ENCODE results near the gene RTBDN.
"Not testable (repeated sequence)": the region's sequence is repeated elsewhere in the genome, so short reads cannot be mapped to it uniquely, and the experiment has no call there.

RTBDN gene

DNA sequence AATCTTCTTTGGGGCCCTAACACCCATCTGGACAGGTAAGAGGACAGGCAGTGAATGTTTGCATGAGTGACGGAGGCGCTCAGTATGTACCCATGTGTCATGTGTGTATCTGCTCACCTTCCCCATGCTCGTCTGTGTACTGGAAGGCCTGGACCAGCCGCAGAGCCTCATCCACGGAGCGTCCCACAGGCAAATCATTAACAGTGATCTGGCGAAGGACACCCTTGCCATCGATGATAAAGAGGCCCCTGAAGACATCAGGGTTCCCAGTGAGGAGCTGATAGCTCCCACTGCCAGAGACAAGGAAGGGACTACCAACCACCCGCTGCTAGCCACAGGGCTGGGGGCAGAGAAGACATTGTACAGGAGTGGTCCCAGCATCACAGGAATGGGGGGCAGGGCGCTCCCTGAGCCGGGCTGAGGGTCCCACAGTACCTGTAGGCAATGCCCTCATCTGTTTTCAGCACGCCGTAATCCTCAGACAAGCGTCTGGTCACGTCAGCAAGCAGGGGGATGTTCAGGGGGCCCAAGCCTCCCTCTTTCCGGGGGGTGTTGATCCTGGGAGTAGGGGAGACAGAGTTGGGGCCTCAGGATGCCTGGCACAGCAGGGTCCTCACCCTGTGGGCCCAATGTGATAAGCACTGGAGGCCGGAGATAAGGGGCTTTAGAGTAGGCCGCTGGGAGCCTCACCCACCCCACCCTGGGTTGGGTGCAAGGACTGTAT lies 34.5 kb downstream of the RTBDN start:
- TF ChIP-seq, protein P1, sequence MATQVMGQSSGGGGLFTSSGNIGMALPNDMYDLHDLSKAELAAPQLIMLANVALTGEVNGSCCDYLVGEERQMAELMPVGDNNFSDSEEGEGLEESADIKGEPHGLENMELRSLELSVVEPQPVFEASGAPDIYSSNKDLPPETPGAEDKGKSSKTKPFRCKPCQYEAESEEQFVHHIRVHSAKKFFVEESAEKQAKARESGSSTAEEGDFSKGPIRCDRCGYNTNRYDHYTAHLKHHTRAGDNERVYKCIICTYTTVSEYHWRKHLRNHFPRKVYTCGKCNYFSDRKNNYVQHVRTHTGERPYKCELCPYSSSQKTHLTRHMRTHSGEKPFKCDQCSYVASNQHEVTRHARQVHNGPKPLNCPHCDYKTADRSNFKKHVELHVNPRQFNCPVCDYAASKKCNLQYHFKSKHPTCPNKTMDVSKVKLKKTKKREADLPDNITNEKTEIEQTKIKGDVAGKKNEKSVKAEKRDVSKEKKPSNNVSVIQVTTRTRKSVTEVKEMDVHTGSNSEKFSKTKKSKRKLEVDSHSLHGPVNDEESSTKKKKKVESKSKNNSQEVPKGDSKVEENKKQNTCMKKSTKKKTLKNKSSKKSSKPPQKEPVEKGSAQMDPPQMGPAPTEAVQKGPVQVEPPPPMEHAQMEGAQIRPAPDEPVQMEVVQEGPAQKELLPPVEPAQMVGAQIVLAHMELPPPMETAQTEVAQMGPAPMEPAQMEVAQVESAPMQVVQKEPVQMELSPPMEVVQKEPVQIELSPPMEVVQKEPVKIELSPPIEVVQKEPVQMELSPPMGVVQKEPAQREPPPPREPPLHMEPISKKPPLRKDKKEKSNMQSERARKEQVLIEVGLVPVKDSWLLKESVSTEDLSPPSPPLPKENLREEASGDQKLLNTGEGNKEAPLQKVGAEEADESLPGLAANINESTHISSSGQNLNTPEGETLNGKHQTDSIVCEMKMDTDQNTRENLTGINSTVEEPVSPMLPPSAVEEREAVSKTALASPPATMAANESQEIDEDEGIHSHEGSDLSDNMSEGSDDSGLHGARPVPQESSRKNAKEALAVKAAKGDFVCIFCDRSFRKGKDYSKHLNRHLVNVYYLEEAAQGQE (IDR thresholded peaks at IDR 0.05; ENCODE audit: insufficient replicate concordance, low read depth) = no peak
- TF ChIP-seq POLR2AphosphoS5 (IDR thresholded peaks at IDR 0.05; ENCODE audit: low read depth) = no peak
- no peak for TF ChIP-seq CTCF (IDR thresholded peaks at IDR 0.05; ENCODE audit: insufficient read depth, low read length)
- no peak for TF ChIP-seq SPI1 (IDR thresholded peaks at IDR 0.05; ENCODE audit: borderline replicate concordance, low read depth)
- no peak for TF ChIP-seq GABPA (IDR thresholded peaks at IDR 0.05; ENCODE audit: low read depth)
- DNase-seq (ENCODE audit: low read depth in 1 of 2, low spot score in 1 of 2) = no peak
- Histone ChIP-seq H3K4me3 (replicated peaks; ENCODE audit: insufficient read depth, low read length) (no peak overlapping the region), H3K27ac (replicated peaks) (no peak overlapping the region), H3K27me3 (ENCODE audit: insufficient read depth, poor library complexity, severe bottlenecking) (peaks cover 6% of the 10 kb centered on the region)

DNA sequence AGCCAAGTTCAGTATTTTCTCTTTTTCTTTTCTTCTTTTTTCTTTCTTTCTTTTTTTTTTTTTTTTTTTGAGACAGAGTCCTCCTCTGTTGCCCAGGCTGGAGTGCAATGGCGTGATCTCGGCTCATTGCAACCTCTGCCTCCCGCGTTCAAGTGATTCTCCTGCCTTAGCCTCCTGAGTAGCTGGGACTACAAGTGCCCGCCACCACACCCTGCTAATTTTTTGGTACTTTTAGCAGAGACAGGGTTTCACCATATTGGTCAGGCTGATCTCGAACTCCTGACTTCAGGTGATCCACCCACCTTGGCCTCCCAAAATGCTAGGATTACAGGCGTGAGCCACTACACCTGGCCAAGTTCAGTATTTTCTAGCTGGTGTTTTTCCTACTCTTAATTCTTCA lies 36.8 kb downstream of the RTBDN start:
- H3K27ac ChIP-seq (replicated peaks); H3K27me3 ChIP-seq (ENCODE audit: insufficient read depth, poor library complexity, severe bottlenecking); DNase-seq (ENCODE audit: low read depth in 1 of 2, low spot score in 1 of 2); H3K4me3 ChIP-seq (replicated peaks; ENCODE audit: insufficient read depth, low read length): not testable (repeated sequence)

GRCh38 chr19:12797141-12797587 lies 37.2 kb downstream of the RTBDN start:
- no peak for TF ChIP-seq GABPA (IDR thresholded peaks at IDR 0.05; ENCODE audit: low read depth)
- no peak for TF ChIP-seq POLR2AphosphoS5 (IDR thresholded peaks at IDR 0.05; ENCODE audit: low read depth)
- TF ChIP-seq, protein P1 (IDR thresholded peaks at IDR 0.05; ENCODE audit: insufficient replicate concordance, low read depth) = no peak
- no peak for TF ChIP-seq CTCF (IDR thresholded peaks at IDR 0.05; ENCODE audit: insufficient read depth, low read length)
- no peak for TF ChIP-seq SPI1 (IDR thresholded peaks at IDR 0.05; ENCODE audit: borderline replicate concordance, low read depth)
- no peak overlapping the region for H3K27ac ChIP-seq (replicated peaks)

DNA sequence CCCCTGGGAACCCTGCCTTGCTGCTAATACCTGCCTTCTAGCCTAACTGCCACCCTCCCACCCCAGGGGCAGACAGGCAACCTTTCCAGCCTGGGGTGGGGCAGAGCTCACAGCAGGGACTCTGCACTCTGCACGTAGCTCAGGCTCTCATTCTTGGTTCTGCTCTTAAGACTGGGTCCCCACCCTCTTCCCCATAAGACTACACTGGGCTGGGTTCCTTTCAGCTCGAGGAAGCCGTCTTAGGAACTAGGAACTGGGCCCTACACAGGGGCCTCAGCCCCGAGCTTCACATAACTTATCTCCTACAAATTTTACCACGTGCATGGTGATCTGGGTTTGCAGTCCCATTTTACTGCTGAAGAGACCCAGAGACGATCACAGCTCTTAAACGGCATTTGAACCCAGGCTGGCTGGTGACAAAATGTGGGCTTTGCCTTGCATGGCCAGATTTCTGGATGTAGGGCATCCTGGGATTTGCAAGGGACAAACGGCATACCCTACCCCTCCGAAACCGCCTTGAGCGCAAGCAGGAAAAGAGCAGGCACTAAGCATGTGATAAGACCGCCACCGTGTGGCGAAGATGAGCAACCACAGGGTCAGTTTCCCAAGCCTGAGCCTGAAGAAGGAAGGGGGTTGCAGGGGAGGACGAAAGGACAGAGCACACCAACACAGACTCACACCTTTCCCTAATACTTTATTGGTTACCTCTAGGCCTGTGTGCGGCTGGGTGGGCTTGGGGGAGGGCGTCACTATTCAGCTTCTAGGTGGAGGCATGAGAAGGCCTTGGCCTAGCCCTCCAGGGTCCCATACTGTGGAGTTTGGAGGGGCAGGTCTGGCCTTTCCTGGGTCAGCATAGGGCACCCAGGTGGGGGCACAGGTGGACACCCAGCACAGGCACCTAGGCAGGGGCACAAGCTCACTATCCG lies 38.0 kb downstream of the RTBDN start:
- Histone ChIP-seq H3K4me3 (replicated peaks; ENCODE audit: insufficient read depth, low read length) (no peak overlapping the region), H3K27me3 (ENCODE audit: insufficient read depth, poor library complexity, severe bottlenecking) (no peaks in the 10 kb centered on the region), H3K27ac (replicated peaks) (peak overlapping the region; percentile 14; the same call in 1 of the 2 replicates)
- TF ChIP-seq, protein P1 (IDR thresholded peaks at IDR 0.05; ENCODE audit: insufficient replicate concordance, low read depth) = no peak
- TF ChIP-seq CTCF (IDR thresholded peaks at IDR 0.05; ENCODE audit: insufficient read depth, low read length) = peak; percentile 95
- DNase-seq (ENCODE audit: low read depth in 1 of 2, low spot score in 1 of 2) = peak in 1 of 2 experiments; percentile 82

More at GRCh38 chr19:12797141-12797587, 37.2 kb downstream of the RTBDN start:
- Histone ChIP-seq H3K4me3 (replicated peaks; ENCODE audit: insufficient read depth, low read length) (no peak overlapping the region), H3K27me3 (ENCODE audit: insufficient read depth, poor library complexity, severe bottlenecking) (peaks cover 1% of the 10 kb centered on the region)
- DNase-seq (ENCODE audit: low read depth in 1 of 2, low spot score in 1 of 2) = no peak

All from HL-60 (cell line).